ENCODE measurements around the gene DGKH.

DGKH gene

GRCh38 chr13:42039946-42040729 lies 8.3 kb upstream of the DGKH start:
- DNase-seq (ENCODE audit: low read depth) = peak; percentile 83

- DNase-seq (ENCODE audit: low read depth) = no peak
Observed at GRCh38 chr13:42040730-42041010, 7.8 kb upstream of the DGKH start.

- peak; percentile 54 for DNase-seq (ENCODE audit: low read depth)
Observed at GRCh38 chr13:42041011-42041683, 7.3 kb upstream of the DGKH start.

- DNase-seq (ENCODE audit: low read depth) = no peak
Observed at GRCh38 chr13:42041684-42042035, 6.8 kb upstream of the DGKH start.

- DNase-seq (ENCODE audit: low read depth) = no peak
Observed at GRCh38 chr13:42043676-42044075, 4.8 kb upstream of the DGKH start.

GRCh38 chr13:42046448-42046847 lies 2.0 kb upstream of the DGKH start:
- no peak for DNase-seq (ENCODE audit: low read depth)

GRCh38 chr13:42047561-42048341 lies 697 bp upstream of the DGKH start:
- peak; percentile 15 for DNase-seq (ENCODE audit: low read depth)

GRCh38 chr13:42048684-42049453 lies 421 bp downstream of the DGKH start:
- DNase-seq (ENCODE audit: low read depth) = peak; percentile 49

- DNase-seq (ENCODE audit: low read depth) = no peak
Observed at GRCh38 chr13:42049454-42049813, 986 bp downstream of the DGKH start.

GRCh38 chr13:42054798-42055499 lies 6.5 kb downstream of the DGKH start:
- no peak for DNase-seq (ENCODE audit: low read depth)

- no peak for DNase-seq (ENCODE audit: low read depth)
Observed at GRCh38 chr13:42055500-42056085, 7.1 kb downstream of the DGKH start.

GRCh38 chr13:42056146-42056545 lies 7.7 kb downstream of the DGKH start:
- no peak for DNase-seq (ENCODE audit: low read depth)

GRCh38 chr13:42056583-42056982 lies 8.1 kb downstream of the DGKH start:
- no peak for DNase-seq (ENCODE audit: low read depth)

- no peak for DNase-seq (ENCODE audit: low read depth)
Observed at GRCh38 chr13:42057918-42058530, 9.6 kb downstream of the DGKH start.

- no peak for DNase-seq (ENCODE audit: low read depth)
Observed at GRCh38 chr13:42061943-42062342, 13.5 kb downstream of the DGKH start.

GRCh38 chr13:42063105-42063504 lies 14.7 kb downstream of the DGKH start:
- no peak for DNase-seq (ENCODE audit: low read depth)

GRCh38 chr13:42064259-42064658 lies 15.8 kb downstream of the DGKH start:
- no peak for DNase-seq (ENCODE audit: low read depth)

- DNase-seq (ENCODE audit: low read depth) = no peak
Observed at GRCh38 chr13:42064966-42065365, 16.5 kb downstream of the DGKH start.

- DNase-seq (ENCODE audit: low read depth) = no peak
Observed at GRCh38 chr13:42065414-42065813, 17.0 kb downstream of the DGKH start.

- no peak for DNase-seq (ENCODE audit: low read depth)
Observed at GRCh38 chr13:42066542-42066941, 18.1 kb downstream of the DGKH start.

GRCh38 chr13:42068886-42069285 lies 20.4 kb downstream of the DGKH start:
- DNase-seq (ENCODE audit: low read depth) = no peak
